HG02938 (cell line): ENCODE measurements around the gene LGR6.
"Not testable (repeated sequence)": the region's sequence is repeated elsewhere in the genome, so short reads cannot be mapped to it uniquely, and the experiment has no call there.

Experiments
- ATAC-seq: cut with Tn5 transposase; IDR thresholded peaks from one replicate; pipeline ENCODE4 v1.9.1; 2021; ENCODE audit warnings: mild to moderate bottlenecking, moderate library complexity; ENCODE audit not compliant: unreplicated experiment

Gene LGR6

DNA sequence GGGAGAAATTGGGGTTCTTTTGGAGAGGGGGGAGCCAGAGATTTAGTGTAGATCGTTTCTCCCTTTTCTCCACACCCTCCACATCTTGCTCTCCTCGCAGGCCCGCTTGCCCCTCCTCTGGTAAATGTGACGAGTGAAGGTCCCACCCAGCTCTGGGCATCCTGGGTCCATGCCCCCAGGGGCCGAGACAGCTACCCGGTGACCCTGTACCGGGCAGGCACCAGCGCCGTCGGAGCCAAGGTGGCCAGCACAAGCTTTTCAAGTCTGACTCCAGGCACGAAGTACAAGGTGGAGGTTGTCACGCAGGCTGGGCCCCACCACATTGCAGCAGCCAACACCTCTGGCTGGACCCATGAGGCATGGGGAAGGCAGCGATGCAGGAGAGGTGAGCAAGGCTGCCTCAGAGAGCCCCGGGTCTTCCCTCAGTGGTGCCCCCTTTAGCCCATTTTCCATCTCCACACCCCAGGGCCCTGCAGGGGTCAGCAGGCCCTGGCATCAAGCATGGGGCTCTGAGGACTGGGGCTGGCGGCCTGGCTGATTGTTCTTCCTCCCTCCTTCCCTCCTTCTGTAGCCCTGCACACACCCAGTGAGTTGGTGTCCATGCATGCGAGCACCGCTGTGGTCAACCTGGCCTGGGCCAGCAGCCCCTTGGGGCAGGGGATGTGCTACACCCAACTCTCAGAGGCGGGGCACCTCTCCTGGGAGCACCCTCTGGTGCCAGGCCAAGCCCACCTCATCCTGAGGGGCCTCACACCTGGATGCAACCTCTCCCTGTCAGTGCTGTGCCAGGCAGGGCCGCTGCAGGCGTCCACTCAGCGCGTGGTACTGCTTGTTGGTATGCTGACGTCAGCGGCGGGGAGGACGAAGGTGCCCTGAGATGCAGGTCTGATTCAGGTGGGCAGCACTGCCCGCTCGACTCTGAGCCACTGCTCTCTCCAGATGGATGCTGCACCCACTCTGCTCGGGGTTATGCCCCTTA, 16.4 kb upstream of the LGR6 start:
- ATAC-seq = no peak

DNA sequence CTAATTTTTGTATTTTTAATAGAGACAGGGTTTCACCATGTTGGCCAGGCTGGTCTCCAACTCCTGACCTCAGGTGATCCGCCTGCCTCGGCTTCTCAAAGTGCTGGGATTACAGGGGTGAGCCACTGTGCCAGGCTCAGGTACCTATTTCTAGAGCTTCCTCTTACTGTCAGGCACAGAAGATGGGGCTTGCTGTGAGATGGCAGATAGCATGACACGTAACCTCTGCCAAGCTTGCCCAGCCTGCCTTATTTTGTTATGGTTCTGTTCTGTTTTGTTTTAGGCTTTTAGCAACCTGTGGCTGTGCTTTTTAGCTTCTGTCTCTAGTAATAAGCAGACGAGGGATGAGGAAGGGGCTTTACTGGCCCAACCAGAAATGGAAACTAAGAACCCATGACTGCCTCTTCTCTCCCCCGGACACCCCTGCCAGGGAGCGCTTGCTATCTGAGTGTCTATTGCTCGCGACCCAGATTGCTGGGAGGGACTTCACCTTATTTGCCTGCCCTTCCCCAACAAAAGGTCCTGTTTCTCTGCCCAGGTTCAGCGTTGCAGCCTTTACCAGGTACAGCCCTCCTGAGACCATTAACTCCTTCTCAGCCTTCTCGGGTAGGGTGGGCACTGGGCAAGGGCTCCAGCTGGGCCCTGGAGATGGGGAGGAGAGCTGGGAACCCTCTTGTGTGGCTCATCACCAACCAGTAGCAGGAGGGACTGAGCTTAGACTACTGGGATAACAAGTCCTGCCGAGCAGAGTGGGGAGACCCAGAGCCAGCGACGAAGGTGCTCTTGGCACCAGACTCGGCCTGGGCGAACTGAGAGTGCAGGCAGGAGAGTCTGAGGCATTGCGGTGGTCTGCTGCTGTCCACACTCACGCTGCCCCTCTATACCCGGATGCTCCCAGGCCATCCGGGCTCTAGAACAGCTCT, 13.5 kb upstream of the LGR6 start:
- no peak for ATAC-seq

GRCh38 chr1:202180751-202181139, 12.9 kb upstream of the LGR6 start:
- not testable (repeated sequence) for ATAC-seq

DNA sequence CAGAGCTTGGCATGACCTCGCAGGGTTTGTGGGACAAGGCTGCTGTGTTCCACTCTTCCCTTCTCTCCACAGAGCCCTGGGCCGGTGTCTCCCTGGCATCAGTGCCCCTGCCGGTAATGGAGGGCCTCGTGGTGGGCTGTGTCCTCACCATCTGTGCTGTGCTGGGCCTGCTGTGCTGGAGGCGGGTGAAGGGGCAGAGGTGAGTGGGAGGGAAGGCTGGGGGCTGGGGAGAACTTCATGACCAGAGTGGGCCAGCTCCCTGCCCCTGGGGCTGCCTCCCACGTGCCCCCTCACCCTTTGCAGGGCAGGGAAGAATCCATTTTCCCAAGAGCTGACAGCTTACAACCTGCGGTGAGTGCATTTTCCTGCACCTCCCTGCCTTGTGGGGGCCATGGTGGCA, 12.0 kb upstream of the LGR6 start:
- ATAC-seq = no peak

DNA sequence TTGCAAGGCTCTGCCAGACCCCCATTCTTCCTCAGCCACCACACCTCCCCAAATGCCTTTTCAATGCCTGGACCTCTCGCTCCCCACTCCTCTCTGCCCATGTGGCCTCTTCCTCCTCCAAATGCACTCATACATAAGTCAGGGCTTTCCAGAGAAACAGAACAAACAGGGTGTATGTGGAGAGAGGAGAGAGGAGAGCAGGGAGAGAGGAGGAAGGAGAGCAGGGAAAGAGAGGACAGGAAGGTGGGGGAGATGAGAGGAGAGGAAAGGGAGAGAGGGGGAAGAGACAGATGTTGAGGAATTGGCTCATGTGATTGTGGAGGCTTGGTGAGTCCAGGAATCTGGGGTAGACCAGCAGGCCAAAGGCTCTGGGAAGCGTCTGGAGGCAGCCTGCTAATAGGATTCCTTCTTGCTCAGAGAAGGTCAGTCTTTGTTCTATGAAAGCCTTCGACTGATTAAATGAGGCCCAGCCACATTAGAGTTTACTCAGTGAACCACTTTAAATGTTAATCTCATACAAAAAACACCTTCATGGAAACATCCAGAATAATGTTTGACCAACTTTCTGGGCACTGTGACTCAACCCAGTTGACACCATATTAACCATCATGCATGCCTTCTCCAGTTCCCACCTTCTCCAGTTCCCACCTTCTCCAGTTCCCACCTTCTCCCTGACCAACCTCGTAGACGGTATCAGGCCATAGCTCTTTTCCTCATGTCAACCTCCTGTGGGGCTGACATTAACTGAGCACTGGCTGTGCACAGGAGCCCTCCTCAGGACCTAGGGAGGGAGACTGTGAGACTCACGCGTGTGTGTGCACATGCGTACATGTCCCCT, 11.3 kb upstream of the LGR6 start:
- no peak for ATAC-seq

DNA sequence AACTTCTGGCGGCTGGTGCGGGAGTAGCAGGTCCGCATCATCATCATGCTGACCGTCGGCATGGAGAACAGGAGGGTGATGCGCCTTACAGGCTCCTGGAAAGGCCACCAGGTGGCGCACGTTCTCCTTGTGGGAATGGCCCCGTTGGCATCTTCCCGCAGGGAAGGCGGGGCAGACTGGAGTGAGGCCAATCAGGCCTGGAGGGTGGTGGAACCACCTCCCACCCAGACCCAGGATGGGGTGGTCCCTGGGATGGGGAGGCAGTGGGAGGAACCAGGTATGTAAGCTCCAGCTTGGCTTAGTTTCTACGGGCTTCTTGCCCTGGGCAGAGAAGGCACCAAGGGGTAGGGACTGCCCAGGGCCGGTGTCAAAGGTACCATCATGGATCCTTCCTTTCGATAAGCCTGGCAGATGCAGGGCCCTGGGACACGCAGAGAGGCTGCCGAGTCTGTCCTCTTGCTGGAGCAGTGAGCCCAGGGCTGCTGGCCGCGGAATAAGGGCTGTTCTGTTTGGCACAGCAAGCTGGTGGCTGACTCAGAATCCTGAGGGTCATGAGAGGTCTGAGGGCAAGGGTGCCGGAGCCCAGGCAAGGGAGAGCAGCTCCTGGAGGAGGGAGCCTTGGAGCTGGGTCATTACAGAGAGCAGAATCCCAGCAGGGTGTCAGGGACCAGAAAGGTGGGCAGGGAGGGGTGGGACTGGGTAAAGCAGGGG, 8.7 kb upstream of the LGR6 start:
- ATAC-seq = peak; percentile 48

DNA sequence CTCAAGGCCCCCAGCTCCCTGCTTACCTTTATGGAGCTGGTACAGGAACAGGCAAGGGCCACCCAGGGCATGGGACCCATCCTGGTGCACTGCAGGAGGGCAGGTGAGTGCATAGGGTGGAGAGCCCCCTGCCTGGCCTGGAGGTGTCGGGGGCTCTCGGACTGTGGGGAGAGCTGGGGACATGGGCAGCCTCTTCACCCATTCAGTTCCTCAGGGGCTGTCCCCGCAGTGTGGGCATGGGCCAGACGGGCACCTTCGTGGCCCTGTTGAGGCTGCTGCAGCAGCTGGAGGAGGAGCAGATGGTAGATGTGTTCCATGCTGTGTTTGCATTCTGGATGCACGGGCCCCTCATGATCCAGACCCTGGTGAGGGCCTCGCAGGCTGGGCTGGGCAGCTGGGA, 7.3 kb upstream of the LGR6 start:
- ATAC-seq = no peak

DNA sequence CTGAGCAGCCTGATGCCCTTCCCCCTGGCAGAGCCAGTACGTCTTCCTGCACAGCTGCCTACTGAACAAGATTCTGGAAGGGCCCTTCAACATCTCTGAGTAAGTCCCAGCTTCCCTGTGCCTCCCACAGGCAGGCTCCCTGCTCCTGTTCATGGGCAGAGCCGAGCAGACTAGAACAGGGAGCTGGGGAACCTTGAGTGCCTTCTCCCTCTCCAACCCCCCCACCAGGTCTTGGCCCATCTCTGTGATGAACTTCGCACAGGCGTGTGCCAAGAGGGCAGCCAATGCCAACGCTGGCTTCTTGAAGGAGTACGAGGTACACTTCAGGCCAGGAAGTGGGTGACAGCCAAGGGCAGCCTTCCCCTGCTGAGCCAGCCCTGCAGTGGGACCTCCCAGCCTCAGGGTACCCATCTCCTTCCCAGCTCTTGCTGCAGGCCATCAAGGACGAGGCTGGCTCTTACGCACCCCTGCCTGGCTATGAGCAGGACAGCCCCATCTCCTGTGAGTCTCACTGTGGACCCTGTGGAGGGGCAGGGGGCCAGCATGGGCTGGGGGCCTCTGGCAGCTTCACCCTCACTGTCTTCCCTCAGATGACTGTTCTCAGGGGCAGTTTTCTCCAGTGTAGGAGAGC, 6.4 kb upstream of the LGR6 start:
- no peak for ATAC-seq

- no peak for ATAC-seq
Measured at GRCh38 chr1:202187697-202188407, 5.7 kb upstream of the LGR6 start.

DNA sequence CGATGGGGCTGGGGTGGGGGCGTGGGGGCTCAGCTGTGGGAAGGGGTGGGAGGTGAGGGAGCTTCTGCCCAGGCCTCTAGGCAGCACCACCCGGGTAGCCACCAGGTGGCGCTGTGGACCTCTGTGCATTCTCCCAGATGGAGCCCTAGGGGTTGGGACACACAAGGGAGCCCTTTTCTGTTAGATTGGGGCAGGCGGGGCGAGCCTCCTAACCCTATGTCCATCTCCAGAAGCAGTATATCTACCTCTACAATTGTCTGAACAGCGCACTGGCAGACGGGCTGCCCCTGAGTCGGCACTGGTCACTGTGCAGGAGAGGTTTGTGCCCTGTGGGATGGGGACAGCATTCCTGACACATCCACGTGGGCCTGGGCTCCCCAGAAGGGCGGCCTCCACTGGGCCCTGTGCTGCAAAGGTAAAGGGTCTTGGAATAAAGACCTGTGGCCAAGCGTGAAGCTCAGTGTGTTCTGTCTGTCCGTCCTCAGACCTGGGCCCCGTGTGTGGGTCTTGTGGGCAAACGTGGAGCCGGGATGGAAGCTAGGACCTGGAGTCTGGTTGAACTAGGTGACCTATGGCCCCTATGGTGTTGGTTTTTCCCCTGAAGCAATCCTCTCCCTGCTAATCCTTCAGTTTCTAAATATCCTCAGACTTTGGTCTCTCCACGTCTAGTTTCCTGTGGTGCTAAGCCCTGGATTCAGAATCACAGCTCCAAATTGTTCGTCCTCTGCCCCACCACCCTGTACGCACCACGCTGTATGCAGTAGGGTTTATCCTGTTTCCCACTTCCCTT, 4.4 kb upstream of the LGR6 start:
- ATAC-seq = no peak

- no peak for ATAC-seq
Measured at GRCh38 chr1:202189918-202190715, 3.5 kb upstream of the LGR6 start.

DNA sequence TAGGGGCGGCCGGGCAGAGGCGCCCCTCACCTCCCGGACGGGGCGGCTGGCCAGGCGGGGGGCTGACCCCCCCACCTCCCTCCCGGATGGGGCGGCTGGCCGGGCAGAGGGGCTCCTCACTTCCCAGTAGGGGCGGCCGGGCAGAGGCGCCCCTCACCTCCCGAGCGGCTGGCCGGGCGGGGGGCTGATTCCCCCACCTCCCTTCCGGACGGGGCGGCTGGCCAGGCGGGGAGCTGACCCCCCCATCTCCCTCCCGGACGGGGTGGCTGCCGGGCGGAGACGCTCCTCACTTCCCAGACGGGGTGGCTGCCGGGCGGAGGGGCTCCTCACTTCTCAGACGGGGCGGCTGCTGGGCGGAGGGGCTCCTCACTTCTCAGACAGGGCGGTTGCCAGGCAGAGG, 2.2 kb upstream of the LGR6 start:
- not testable (repeated sequence) for ATAC-seq

DNA sequence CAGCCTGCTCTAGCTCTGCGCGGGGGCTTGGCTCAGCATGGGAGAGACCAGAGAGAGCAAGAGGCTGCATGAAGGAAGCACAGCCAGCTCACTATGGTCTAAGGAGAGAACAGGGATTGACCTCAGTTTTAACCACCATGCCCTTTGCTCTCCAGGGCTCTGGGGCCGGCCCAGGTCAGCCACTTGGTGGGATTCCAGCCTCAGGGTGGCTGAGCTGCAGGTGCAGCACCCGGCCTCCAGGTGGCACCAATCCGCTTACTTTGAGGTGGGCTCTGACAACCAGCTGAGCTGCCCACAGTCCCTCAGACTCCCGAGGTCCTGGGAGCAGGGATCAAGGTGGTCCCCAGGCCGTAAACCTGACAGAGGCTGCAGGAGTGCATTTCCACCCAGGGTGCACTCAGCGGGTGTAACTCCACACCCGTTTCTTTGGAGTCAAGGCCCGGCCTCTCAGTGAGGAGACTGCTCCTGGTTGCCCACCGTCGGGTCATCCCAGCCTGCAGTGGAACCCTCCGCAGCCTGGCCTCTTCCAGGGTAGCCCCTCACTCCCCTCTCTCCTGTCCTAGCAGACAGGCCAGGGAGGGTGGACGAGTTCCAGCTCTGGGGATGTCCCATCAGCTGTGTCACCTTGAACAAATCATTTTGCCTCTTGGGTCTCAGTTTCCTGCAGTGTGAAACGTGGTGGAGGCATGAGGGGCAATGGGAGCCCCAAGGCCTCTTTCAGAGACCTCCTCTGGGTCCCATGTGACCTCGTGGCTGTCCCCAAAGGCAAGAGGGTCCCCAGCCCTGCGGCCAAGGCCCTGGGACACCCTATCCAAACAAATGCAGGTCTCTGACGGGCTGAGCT, 607 bp upstream of the LGR6 start:
- ATAC-seq = no peak

DNA sequence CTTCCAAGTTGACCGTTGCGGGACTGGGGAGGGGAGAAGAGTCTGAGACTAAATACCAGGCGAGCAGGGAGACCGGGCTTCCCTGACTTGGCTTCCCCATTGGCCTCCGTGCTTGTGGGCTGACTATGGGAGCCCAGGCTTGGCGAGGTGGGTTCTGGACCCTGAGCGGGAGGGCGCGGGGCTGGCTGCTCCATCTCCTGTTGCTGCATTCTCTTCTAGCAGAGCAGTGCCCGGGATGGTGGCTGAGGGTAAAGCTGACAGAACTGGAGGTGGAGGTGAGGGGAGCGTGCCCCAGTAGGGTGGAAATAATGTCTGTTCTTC, 689 bp downstream of the LGR6 start:
- ATAC-seq = no peak

DNA sequence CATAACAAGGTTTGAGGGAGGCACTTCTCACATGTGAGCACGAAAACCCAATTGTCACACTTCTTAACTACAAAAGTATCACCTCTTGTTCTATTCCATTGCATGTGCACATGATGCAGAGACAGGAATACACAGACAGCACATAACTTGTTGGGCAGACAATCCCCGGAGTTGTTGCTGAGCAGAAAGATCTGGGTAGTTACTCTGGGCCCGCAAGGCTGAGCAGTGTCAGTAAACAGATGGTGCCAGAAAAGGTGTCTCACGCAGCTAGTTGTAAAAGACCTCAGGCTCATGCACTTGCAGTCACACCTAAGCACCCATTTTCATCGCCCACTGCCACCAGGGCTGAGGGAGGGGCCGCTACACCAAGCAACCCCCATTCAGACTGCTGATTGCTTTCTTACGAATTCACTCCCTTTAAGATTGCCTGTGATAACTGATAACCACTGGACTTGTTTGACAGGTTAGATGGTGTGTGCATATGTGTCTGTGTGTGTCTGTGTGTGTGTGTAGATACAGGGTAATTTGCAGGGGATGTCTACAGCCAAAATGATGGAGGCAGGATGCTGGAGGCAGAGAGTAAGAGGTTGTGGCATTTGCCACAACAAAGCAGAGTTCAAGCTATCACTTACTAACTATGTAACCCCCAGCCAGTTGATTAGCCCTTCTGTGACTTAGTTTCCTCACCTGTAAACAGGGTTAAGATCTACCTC, 4.2 kb downstream of the LGR6 start:
- ATAC-seq = no peak

DNA sequence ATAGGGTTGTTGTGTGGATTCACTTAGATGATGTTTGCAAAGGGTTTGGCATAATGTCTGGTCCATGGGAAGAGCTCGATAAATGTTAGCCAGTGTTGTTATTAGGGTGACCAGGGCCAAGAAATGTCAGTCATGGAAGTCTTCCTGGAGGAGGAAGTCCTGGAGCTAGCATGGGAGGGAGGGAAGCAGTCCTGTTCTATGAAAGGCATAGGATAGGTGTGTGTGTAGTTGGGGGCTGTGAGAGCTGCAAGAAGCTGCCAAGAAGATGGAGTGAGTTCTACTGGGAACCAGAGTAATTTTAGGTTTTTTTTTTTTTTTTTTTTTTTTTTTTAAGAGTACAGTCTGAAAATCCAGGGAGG, 4.7 kb downstream of the LGR6 start:
- ATAC-seq = no peak
